COLO668 (cell line): ENCODE results near the gene GAL3ST2.
A peak's percentile ranks its signal among the peaks of the same experiment; 100 is the strongest.
"Not testable (repeated sequence)": the region's sequence is repeated elsewhere in the genome, so short reads cannot be mapped to it uniquely, and the experiment has no call there.

ENCODE experiments used
- DNase-seq: peaks from one replicate; lab custom pipeline; 2025; ENCODE audit not compliant: unreplicated experiment; lab: John Stamatoyannopoulos, UW

GAL3ST2 gene

DNA sequence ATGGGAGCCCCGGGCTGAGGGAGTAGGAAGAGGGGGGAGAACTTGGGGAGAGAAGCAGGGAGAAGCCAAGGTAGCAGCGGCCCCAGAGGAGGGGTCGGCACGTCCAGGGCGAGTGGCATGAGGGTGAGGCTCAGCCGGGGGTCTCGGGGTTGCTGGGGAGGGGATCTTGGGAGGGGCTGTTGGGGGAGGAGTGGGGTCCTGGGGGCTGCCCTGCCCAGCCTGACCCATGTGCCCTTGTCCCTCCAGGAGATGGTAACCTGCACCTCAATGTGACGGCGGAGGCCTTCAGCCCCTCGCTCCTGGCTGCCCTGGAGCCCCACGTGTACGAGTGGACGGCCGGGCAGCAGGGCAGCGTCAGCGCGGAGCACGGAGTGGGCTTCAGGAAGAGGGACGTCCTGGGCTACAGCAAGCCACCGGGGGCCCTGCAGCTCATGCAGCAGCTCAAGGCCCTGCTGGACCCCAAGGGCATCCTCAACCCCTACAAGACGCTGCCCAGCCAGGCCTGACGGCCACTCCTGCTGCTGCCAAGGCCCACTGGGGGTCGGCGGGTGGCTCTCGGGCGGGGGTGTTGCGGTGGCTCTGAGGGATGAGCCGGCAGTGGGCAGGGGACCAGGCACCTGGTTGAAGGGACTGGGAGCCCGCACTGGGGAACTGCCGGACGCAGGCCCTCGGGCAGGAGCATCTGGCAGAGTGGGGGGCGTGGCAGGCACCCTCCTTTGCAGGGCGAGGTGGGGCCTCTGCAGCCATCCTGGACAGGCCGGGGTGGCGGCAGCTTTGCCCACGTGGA lies 9.0 kb upstream of the GAL3ST2 start:
- DNase-seq: no peak

GRCh38 chr2:241768251-241768711 lies 8.3 kb upstream of the GAL3ST2 start:
- DNase-seq: no peak

- no peak for DNase-seq
Observed at GRCh38 chr2:241768850-241769249, 7.8 kb upstream of the GAL3ST2 start.

DNA sequence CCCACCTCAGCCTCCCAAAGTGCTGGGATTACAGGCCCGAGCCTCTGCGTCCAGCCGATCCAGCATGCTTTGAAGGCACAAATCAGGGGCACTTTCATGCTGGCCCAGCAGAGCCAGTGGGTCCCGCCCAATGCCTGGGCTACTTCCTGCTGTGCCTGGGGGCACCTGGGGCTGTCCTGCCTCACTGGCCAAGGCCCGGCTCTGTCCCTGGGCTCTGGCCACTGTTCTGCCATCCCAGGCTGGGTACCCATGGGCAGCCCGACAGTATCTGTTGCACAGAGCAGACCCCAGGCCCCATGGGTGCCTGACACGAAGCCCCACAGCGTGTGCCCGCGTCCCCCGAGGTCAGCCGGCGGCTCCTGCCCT lies 6.8 kb upstream of the GAL3ST2 start:
- DNase-seq: no peak

DNA sequence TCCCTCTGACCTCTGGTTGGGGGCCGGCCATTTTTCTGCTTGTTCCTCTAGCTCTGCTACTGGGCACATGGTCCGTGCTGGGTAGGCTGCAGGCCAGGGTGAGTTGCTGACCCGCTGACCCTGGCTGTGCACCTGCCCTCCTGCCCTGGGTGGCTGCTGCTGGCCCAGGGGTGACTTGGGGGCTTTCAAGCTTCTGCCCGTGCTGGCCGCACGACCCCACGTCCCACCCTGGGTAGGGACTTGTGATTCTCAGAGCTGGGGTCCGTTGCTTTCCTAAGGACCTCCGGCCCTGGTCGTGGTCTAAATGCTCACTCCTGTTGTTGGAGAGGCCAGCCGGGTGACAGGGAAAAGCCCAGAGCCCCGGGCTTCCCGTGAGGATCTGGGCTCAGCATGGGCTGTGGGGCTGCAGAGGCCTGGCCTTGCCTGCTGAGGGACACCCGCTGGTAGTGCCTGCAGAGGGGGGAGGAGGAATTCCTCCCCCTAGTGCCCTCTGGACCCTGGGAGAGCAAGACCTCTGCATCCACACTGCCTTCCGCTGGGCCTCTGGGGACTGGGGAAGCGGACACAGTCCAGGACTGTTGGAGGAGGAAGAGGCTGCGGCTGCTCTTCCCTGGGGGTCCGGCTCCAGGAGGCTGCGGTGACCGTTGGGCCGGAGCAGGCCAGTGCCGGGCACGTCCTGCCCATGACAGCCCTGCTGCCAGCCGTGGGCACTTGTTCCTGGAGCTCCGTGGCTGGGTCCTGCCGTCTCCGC lies 6.3 kb upstream of the GAL3ST2 start:
- no peak for DNase-seq

DNA sequence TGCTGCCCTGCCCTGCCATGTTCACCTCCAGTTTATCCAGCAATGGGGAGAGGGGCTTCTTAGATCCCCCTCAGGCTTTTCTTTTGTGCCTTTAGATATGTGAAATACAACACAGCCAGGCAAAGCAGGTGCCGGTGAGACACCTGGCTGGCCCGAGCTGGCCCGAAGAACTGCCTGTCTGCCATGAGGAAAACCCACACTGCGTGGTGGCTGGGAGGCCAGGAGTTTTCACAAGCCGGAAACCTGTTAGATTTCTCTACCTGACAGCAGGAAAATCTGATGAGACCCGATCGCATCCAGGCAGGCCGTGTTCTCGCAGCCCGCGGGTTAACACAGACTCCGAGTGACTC lies 5.7 kb upstream of the GAL3ST2 start:
- no peak for DNase-seq

DNA sequence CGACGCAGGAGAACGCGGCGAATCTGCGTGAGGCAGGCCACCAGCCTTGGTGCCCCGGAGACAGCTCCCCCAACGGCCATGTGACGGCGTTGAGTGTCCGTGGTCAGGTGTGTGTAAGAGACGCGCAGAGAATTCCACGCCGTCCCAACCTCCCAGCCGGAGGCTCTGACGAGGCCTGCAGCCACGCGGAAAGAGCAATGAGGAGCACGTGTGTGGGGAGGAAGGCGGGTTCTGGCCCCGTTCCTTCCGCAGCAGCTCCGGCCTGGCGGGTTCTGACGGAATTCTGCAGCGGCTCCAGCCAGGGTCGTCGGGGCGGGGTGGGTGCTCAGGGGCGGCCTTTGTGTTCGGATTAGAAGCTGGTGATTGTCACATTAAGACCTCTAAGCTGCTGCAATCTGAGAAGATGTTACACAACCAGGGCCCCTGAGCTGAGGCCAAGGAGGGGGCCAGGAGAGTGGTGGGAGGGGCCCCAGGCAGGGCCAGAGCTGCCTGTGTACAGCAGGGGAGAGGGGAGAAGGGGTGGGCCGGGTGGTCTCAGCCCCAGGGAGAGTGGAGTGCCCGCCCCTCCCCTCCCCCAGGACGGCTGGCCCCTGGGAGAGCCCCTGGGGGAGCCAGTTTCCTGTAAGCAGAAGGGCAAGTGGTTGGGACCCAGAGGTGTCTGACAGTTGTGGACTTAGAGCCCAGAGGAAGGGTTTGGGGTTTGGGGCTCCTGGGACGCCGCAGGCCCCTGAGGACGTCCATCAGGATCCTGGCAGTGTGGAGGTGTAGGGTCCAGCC lies 5.1 kb upstream of the GAL3ST2 start:
- DNase-seq: no peak

DNA sequence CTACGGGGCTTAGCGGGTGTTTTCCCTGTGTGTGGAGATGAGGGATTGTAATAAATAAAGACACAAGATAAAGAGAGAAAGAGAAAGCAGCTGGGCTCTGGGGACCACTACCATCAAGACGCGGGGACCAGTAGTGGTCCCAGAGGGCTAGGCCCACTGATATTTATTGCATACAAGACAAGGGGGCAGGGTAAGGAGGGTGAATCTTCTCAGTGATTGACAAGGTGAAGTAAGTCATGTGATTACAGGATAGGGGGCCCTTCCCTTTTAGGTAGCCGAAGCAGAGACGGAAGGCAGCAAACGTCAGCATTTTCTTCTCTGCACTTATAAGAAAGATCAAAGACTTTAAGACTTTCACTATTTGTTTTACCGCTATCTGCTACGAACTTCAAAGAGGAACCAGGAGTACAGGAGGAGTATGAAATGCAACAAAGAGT lies 4.5 kb upstream of the GAL3ST2 start:
- DNase-seq: no peak

- peak; percentile 93 for DNase-seq
Observed at GRCh38 chr2:241773511-241774418, 2.9 kb upstream of the GAL3ST2 start.

- DNase-seq: peak; percentile 71
Observed at GRCh38 chr2:241774419-241775222, 2.0 kb upstream of the GAL3ST2 start.

DNA sequence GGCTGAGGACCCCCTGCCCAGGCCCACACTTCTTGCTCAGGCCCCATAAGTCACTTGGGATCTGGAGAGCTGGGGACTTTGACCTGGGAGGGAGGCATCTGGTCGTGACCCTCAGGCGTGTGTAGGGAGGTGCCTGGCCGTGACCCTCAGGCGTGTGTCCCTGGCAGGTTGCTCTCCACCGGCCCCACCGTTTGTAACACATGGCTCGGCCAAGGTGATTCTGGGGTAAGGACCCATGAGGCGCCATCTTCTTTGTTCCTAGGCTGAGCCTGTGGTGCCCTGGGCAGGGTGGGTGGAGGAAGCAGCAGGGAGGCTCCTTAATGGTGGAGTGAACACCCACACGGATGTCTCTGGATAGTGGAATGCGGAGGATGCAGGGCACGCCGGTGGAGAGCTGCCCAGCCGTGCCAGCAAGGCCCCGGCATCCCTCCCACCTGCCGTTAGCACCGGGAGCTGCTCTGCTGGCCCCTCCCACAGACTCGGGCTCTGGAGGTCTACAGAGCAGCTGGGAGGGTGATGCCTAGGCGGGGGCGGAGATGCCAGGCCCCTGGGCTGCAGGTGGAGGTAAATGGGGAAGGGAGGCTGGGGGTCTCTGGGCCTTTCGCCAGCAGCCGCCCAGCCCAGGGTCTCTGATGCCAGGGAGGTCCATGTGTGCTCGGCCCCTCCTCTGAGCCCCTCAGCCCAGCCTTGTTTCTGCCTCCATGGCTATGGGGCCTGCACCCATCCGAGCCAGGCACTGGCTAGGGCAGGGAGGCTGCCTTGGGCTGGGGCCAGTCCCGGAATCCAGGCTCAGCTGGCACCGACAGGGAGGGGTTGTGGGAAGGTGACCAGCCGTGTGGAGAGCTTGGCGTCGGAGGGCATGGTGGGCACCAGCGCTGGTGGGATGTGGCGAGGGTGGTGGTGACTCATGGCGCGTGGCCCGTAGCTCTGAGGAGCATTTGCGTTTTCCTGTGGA lies 1.1 kb upstream of the GAL3ST2 start:
- DNase-seq: no peak

- no peak for DNase-seq
Observed at GRCh38 chr2:241777170-241777685, 606 bp downstream of the GAL3ST2 start.

DNA sequence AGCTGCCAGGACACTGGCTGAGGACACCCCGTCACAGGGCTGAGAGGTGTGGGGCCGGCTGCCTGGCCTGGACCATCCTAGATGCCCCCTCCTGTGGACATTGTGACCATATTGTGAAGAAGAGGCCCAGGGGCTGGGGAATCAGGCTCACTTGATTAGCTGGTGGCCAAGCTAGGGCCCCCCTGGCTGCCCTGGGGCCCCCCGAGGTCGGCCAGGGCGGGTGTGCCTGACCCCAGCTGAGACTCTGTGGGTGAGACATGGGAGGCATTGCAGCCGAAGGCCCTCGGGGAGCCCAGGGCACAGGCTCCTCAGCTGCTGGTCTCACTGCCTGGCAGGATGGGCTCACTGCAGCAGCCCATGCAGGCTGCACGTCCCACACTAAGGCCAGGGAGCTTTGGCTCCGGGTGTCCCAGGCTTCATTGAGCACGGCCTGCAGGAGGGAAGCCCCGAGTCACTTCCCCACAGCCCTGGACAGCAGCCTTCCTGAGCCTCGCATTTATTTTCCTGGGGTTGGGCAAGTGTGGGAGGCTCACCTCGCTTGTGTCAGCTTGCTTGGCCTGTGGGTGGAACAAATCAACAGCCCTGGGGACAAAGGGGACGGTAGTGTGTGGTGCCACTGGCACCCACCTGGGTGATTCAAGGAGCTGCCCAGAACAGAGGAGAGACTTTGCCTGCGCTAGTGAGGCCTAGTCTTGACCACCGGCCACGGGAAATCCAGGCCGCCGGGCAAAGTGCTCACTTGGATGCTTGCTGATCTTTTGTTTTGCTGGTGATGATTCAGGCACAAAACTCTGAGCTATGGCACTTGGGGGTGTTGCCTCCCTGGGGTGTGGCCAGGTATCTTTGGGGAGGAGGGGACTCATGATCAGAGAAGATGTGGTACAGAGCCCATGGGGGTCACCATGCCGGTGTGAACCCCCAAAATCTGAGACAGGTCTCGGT lies 1.3 kb downstream of the GAL3ST2 start:
- DNase-seq: no peak

DNA sequence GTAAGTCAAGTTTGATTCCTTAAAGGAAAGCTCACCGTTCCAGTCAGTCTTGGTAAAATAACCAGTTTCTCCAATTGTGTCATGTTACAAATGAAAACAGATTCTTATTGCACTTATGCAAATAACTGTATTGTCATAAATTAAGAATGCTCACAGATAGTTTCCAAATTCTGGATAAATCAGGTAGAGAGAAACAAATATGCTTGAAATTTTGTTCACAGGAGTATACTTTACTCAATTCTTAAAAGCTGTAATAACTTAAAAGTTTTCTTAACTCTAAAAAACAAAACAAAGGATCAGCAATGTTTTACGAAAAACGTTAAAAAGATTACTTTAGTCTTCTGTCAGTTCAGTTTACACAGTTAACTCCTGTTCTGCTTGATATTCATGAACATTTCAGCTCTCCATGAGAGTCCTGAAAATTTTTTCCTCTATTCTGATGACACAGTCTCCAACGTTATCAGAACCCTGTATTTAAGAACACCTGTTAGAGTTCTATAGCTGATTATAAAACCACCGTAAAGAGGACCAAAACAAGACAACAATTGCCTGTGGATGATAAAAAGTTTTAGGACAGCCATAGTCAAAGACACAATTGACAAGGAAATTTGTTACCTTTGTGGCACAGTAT lies 4.4 kb downstream of the GAL3ST2 start:
- no peak for DNase-seq

GRCh38 chr2:241782053-241782452 lies 5.4 kb downstream of the GAL3ST2 start:
- DNase-seq: not testable (repeated sequence)

DNA sequence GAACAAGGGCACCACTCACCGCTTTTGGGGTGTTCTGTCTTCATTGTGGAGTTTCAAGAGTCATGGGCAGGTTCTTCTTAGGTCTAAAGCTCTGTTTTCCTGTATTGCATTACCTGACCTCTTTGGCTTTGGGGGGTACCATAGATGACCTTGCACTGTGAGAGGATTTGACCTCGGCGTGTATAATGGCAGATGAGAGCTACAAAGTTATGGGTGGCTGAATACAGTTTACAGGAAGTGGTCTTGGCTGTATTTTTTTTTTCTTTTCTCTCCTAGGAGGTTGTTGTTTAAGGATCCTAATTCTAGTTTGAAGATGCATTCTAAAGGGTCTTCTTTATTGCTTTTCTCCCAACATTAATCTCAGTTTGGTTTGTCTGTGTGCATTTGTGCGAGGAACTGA lies 11.5 kb downstream of the GAL3ST2 start:
- DNase-seq: no peak

- DNase-seq: no peak
Observed at GRCh38 chr2:241788572-241788971, 11.9 kb downstream of the GAL3ST2 start.
